Parathyroid adenoma (tissue), 2 donors: Measurements from ENCODE around the gene TMEM52.
A peak's percentile ranks its signal among the peaks of the same experiment; 100 is the strongest.
"Not testable (repeated sequence)": the region's sequence is repeated elsewhere in the genome, so short reads cannot be mapped to it uniquely, and the experiment has no call there.

Experiments used
- H2AFZ ChIP-seq: fragments of 300-600 bp; sonication (generic); one replicate; pipeline ENCODE4 v1.7.0; 2017; ENCODE audit warnings: antibody characterized with exemption, mild to moderate bottlenecking
- H3K27ac ChIP-seq: fragments of 300-600 bp; sonication (generic); one replicate; pipeline ENCODE4 v1.7.0; 2017
- H3K27me3 ChIP-seq: fragments of 300-600 bp; sonication (generic); one replicate; pipeline ENCODE4 v1.7.0; 2017; ENCODE audit warnings: low read length; ENCODE audit not compliant: control insufficient read depth, insufficient read depth
- H3K36me3 ChIP-seq: fragments of 300-600 bp; sonication (generic); one replicate; pipeline ENCODE4 v1.7.0; 2017; ENCODE audit warnings: low read length; ENCODE audit not compliant: control insufficient read depth, insufficient read depth
- H3K4me1 ChIP-seq: fragments of 300-600 bp; sonication (generic); one replicate; pipeline ENCODE4 v1.7.0; 2017; ENCODE audit warnings: control low read depth
- H3K4me2 ChIP-seq: fragments of 300-600 bp; sonication (generic); one replicate; pipeline ENCODE4 v1.7.0; 2017; ENCODE audit warnings: low read length
- H3K4me3 ChIP-seq: fragments of 300-600 bp; sonication (generic); one replicate; pipeline ENCODE4 v1.7.0; 2017; ENCODE audit warnings: low read depth, low read length
- H3K79me2 ChIP-seq: fragments of 300-600 bp; sonication (generic); one replicate; pipeline ENCODE4 v1.7.0; 2017; ENCODE audit warnings: control low read depth
- H3K9ac ChIP-seq: fragments of 300-600 bp; sonication (generic); one replicate; pipeline ENCODE4 v1.7.0; 2017; ENCODE audit warnings: mild to moderate bottlenecking
- H3K9me3 ChIP-seq: fragments of 300-600 bp; sonication (generic); one replicate; pipeline ENCODE4 v1.7.0; 2017; ENCODE audit warnings: low read length; ENCODE audit not compliant: control insufficient read depth
- TF ChIP-seq, protein P1 (sequence below): fragments of 300-600 bp; sonication (generic); IDR thresholded peaks from one replicate; pipeline ENCODE4 v1.7.0; 2017; ENCODE audit warnings: antibody characterized with exemption, mild to moderate bottlenecking
- donor health status: primary hyperparathyroidism.

Gene TMEM52

GRCh38 chr1:1889090-1889750 lies 29.9 kb downstream of the TMEM52 start:
- H3K9me3 ChIP-seq: no peaks in the 10 kb centered on the region
- peak overlapping the region; percentile 88 for H3K4me2 ChIP-seq
- H3K27me3 ChIP-seq: no peaks in the 10 kb centered on the region
- H3K4me1 ChIP-seq: peaks cover 3% of the 10 kb centered on the region
- H3K27ac ChIP-seq: no peak overlapping the region
- H3K36me3 ChIP-seq: no peaks in the 10 kb centered on the region
- H3K9ac ChIP-seq: no peak overlapping the region
- H3K4me3 ChIP-seq: peak overlapping the region; percentile 70
- H2AFZ ChIP-seq: no peak overlapping the region
- TF ChIP-seq, protein P1, sequence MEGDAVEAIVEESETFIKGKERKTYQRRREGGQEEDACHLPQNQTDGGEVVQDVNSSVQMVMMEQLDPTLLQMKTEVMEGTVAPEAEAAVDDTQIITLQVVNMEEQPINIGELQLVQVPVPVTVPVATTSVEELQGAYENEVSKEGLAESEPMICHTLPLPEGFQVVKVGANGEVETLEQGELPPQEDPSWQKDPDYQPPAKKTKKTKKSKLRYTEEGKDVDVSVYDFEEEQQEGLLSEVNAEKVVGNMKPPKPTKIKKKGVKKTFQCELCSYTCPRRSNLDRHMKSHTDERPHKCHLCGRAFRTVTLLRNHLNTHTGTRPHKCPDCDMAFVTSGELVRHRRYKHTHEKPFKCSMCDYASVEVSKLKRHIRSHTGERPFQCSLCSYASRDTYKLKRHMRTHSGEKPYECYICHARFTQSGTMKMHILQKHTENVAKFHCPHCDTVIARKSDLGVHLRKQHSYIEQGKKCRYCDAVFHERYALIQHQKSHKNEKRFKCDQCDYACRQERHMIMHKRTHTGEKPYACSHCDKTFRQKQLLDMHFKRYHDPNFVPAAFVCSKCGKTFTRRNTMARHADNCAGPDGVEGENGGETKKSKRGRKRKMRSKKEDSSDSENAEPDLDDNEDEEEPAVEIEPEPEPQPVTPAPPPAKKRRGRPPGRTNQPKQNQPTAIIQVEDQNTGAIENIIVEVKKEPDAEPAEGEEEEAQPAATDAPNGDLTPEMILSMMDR: no peak
- peaks cover 21% of the 10 kb centered on the region for H3K79me2 ChIP-seq

DNA sequence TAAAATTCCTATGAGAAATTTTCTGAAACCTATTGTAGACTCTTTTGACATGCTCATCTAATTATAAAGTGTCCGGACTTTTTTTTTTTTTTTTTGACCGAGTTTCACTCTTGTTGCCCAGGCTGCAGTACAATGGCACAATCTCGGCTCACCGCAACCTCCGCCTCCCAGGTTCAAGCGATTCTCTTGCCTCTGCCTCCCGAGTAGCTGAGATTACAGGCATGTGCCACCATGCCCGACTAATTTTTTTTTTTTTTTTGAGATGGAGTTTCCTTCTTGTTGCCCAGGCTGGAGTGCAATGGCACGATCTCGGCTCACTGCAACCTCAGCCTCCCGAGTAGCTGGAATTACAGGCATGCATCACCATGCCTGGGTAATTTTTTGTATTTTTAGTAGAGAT lies 35.2 kb downstream of the TMEM52 start:
- not testable (repeated sequence) for H3K9me3 ChIP-seq, H3K4me3 ChIP-seq, H3K27me3 ChIP-seq, H3K36me3 ChIP-seq, H3K9ac ChIP-seq, H2AFZ ChIP-seq
- Histone ChIP-seq H3K27ac (peak overlapping the region; percentile 53), H3K4me2 (peak overlapping the region; percentile 54), H3K79me2 (peaks cover 43% of the 10 kb centered on the region), H3K4me1 (peaks cover 11% of the 10 kb centered on the region)

DNA sequence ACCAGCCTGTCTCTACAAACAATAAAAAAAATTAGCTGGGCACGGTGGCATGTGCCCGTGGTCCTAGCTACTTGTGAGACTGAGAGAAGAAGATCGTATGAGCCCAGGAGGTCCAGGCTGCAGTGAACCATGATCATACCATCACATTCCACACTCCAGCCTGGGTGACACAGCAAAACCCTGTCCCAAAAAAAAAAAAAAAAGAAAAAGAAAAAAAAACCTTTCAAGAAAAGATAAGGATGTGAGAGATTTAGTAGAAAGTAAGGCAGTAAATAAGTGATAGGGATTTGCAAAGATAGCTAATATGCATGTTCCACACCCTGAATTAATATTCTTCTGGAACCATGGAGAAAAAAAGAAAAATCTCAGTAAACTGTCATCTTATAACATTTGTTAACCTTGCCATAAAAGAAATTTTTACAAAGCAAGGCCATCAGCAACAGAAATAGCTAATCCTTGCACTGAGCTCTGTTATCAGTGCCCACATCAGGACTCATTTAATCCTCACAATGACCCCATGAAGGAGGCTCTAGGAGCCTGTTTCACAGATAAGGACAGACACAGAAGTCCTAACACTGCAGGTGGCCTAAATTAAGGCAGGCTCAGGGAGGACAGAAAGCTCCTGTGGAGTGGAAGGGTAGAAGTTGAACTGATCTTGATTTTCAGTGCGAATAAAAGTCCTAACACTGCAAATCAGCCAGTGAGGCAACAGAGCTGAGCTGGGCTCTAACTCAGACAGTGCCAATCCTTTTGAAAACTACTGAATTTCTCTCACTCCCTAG lies 35.8 kb downstream of the TMEM52 start:
- Histone ChIP-seq H3K4me3 (peak overlapping the region; percentile 15), H3K27me3 (no peaks in the 10 kb centered on the region), H3K36me3 (no peaks in the 10 kb centered on the region), H3K4me1 (peaks cover 11% of the 10 kb centered on the region), H3K79me2 (peaks cover 43% of the 10 kb centered on the region), H3K27ac (peak overlapping the region; percentile 53), H2AFZ (no peak overlapping the region), H3K9me3 (no peaks in the 10 kb centered on the region), H3K4me2 (peak overlapping the region; percentile 54), H3K9ac (no peak overlapping the region)
- TF ChIP-seq, protein P1: no peak

- TF ChIP-seq, protein P1: no peak
- peaks cover 11% of the 10 kb centered on the region for H3K4me1 ChIP-seq
- no peaks in the 10 kb centered on the region for H3K27me3 ChIP-seq
- H3K79me2 ChIP-seq: peaks cover 44% of the 10 kb centered on the region
- no peaks in the 10 kb centered on the region for H3K9me3 ChIP-seq
- no peaks in the 10 kb centered on the region for H3K36me3 ChIP-seq
- no peak overlapping the region for H2AFZ ChIP-seq
- no peak overlapping the region for H3K4me3 ChIP-seq
- H3K27ac ChIP-seq: no peak overlapping the region
- no peak overlapping the region for H3K4me2 ChIP-seq
- no peak overlapping the region for H3K9ac ChIP-seq
Measured at GRCh38 chr1:1881727-1882126, 37.4 kb downstream of the TMEM52 start.

- no peaks in the 10 kb centered on the region for H3K9me3 ChIP-seq
- H3K27me3 ChIP-seq: no peaks in the 10 kb centered on the region
- no peaks in the 10 kb centered on the region for H3K36me3 ChIP-seq
- TF ChIP-seq, protein P1: no peak
- no peak overlapping the region for H3K27ac ChIP-seq
- no peak overlapping the region for H3K4me3 ChIP-seq
- no peak overlapping the region for H3K9ac ChIP-seq
- peaks cover 11% of the 10 kb centered on the region for H3K4me1 ChIP-seq
- H2AFZ ChIP-seq: no peak overlapping the region
- peak overlapping the region; percentile 38 for H3K4me2 ChIP-seq
- peaks cover 49% of the 10 kb centered on the region for H3K79me2 ChIP-seq
Measured at GRCh38 chr1:1880617-1881312, 38.3 kb downstream of the TMEM52 start.
